Esophagus squamous epithelium (tissue), 5 donors: ENCODE data around the gene ABLIM2. TPM values are rescaled to one million over a fixed set of nuclear protein-coding genes. Genes with fewer than 3 reads are reported as not detected.

Experiments
- DNase-seq: peaks from one replicate; lab custom pipeline; 2025; lab: John Stamatoyannopoulos, UW
- H3K27ac ChIP-seq, 4 donors: fragments of 200-600 bp; sonication (generic); one replicate each; pipeline ENCODE4 v1.5.1; 2016 to 2019; ENCODE audit warnings: mild to moderate bottlenecking in 1 of 4
- H3K27me3 ChIP-seq, 4 donors: fragments of 200-600 bp; sonication (generic); 1 replicate in 3 of 4; 2 replicates in 1 of 4; pipeline versions ENCODE4 v1.5.1 to v1.6.0; 2017 to 2021; ENCODE audit warnings: antibody characterized with exemption in 1 of 4
- H3K36me3 ChIP-seq, 3 donors: fragments of 200-600 bp; sonication (generic); one replicate each; pipeline ENCODE4 v1.5.1; 2016 to 2019
- H3K4me1 ChIP-seq, 3 donors: fragments of 200-600 bp; sonication (generic); one replicate each; pipeline ENCODE4 v1.5.1; 2017 to 2019
- H3K4me3 ChIP-seq, 4 donors: fragments of 200-600 bp; sonication (generic); 1 replicate in 3 of 4; 2 replicates in 1 of 4; pipeline ENCODE4 v1.5.1; 2016 to 2019; ENCODE audit warnings: mild to moderate bottlenecking in 2 of 4, moderate library complexity in 1 of 4
- H3K9me3 ChIP-seq, 3 donors: fragments of 200-600 bp; sonication (generic); one replicate each; pipeline ENCODE4 v1.5.1; 2016 to 2019
- POLR2A ChIP-seq, 4 donors: fragments of 450-650 bp; IDR thresholded peaks; one replicate each; pipeline ENCODE4 v1.6.1; 2017; ENCODE audit warnings: antibody characterized with exemption in 4 of 4, mild to moderate bottlenecking in 4 of 4, moderate library complexity in 3 of 4
- WGBS, 2 donors: methylation state at CpG; one replicate each; pipeline ENCODE4 v1.1.5; 2018; 5-methylcytosine and 5-hydroxymethylcytosine counted together
- intact Hi-C: fragments of 100-400 bp; cut with DNase I; formaldehyde crosslinking; loops from one replicate; pipeline ENCODE4 v1.15.0; 2022
- total RNA-seq, 4 donors: library from RNA; depleted of rRNA; stranded (reverse); fragments of >200 nt; gene quantifications; one replicate each; pipeline ENCODE4 v1.1.0, GENCODE V29; 2016
- TF ChIP-seq, protein P1 (sequence below), 6 experiments: fragments of 450-650 bp in 4 of 6; fragments of 200-600 bp in 2 of 6; sonication (generic) in 2 of 6; IDR thresholded peaks; one replicate each; pipeline ENCODE4 v1.5.1; 2016 to 2019; ENCODE audit warnings: antibody characterized with exemption in 6 of 6, mild to moderate bottlenecking in 4 of 6, moderate library complexity in 4 of 6
- donor health status: DM: yes; HTN: yes; CAD: no.

ABLIM2 gene
- total RNA-seq, 4 donors from 2014 or later: 13.5 to 26.7 (median 15.7) TPM

DNA sequence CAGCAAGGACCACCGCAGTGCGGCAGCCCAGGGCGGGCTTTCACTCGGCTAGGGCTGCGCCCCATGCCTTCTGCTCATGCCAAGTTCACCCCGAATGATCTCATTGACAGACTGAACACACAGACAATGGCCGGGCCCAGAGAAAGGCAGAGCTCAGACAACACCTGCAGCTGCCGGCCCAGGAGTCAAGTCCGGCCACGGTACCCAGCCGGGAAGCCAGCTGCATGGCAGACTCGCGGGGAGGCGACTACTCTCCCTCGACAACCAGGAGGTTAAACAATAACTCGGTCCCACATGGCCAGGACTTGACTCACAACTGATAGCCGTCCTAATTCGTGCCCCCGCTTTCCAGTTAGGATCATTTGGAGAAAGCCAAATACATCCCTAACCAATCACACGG is 50.4 kb downstream of the ABLIM2 start:
- Histone ChIP-seq H3K27ac (no peak overlapping the region), H3K36me3 (peaks cover 0 to 31% (median 5%) of the 10 kb centered on the region in 3 donors), H3K27me3 (peaks cover 0 to 21% (median 0%) of the 10 kb centered on the region in 4 donors), H3K9me3 (no peaks in the 10 kb centered on the region), H3K4me3 (no peak overlapping the region), H3K4me1 (peaks cover 0 to 5% (median 0%) of the 10 kb centered on the region in 3 donors)
- DNase-seq: no peak
- TF ChIP-seq, protein P1, sequence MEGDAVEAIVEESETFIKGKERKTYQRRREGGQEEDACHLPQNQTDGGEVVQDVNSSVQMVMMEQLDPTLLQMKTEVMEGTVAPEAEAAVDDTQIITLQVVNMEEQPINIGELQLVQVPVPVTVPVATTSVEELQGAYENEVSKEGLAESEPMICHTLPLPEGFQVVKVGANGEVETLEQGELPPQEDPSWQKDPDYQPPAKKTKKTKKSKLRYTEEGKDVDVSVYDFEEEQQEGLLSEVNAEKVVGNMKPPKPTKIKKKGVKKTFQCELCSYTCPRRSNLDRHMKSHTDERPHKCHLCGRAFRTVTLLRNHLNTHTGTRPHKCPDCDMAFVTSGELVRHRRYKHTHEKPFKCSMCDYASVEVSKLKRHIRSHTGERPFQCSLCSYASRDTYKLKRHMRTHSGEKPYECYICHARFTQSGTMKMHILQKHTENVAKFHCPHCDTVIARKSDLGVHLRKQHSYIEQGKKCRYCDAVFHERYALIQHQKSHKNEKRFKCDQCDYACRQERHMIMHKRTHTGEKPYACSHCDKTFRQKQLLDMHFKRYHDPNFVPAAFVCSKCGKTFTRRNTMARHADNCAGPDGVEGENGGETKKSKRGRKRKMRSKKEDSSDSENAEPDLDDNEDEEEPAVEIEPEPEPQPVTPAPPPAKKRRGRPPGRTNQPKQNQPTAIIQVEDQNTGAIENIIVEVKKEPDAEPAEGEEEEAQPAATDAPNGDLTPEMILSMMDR (IDR thresholded peaks at IDR 0.05): no peak
- TF ChIP-seq POLR2A (IDR thresholded peaks at IDR 0.05): no peak
- intact Hi-C loops: no loop called here
- WGBS, 2 donors: 78% methylated on average over 11 of the region's 20 CpGs; no CpG with 5 or more reads in 1 of the 2 donors

GRCh38 chr4:8107146-8107657 is 51.4 kb downstream of the ABLIM2 start:
- intact Hi-C loops: no loop called here
- Histone ChIP-seq H3K9me3 (no peaks in the 10 kb centered on the region), H3K4me3 (no peak overlapping the region), H3K27ac (no peak overlapping the region), H3K4me1 (no peaks in the 10 kb centered on the region), H3K27me3 (peaks cover 0 to 21% (median 0%) of the 10 kb centered on the region in 4 donors), H3K36me3 (peaks cover 0 to 36% (median 5%) of the 10 kb centered on the region in 3 donors)
- WGBS, 2 donors: 50 to 66% methylated on average over 4 to 6 of the region's 11 CpGs
- DNase-seq: no peak
- no peak for TF ChIP-seq POLR2A (IDR thresholded peaks at IDR 0.05)

GRCh38 chr4:8106451-8107025 is 52.1 kb downstream of the ABLIM2 start:
- no peaks in the 10 kb centered on the region for H3K9me3 ChIP-seq
- no peak overlapping the region for H3K4me3 ChIP-seq
- no peak overlapping the region for H3K27ac ChIP-seq
- peaks cover 0 to 6% (median under 1%) of the 10 kb centered on the region in 3 donors for H3K4me1 ChIP-seq
- no peak for TF ChIP-seq POLR2A (IDR thresholded peaks at IDR 0.05)
- TF ChIP-seq, protein P1 (IDR thresholded peaks at IDR 0.05): no peak
- intact Hi-C loops: no loop called here
- peaks cover 0 to 36% (median 5%) of the 10 kb centered on the region in 3 donors for H3K36me3 ChIP-seq
- DNase-seq: no peak
- H3K27me3 ChIP-seq: peaks cover 0 to 21% (median 0%) of the 10 kb centered on the region in 4 donors
- 84 to 85% methylated on average over 13 to 14 of the region's 24 CpGs for WGBS, 2 donors

GRCh38 chr4:8105306-8106100 is 53.1 kb downstream of the ABLIM2 start:
- 76 to 80% methylated on average over 31 to 32 of the region's 32 CpGs for WGBS, 2 donors
- H3K9me3 ChIP-seq: no peaks in the 10 kb centered on the region
- peaks cover 0 to 15% (median 4%) of the 10 kb centered on the region in 3 donors for H3K4me1 ChIP-seq
- no peak for TF ChIP-seq POLR2A (IDR thresholded peaks at IDR 0.05)
- TF ChIP-seq, protein P1 (IDR thresholded peaks at IDR 0.05): no peak
- peaks cover 0 to 21% (median 0%) of the 10 kb centered on the region in 4 donors for H3K27me3 ChIP-seq
- H3K4me3 ChIP-seq: no peak overlapping the region
- H3K36me3 ChIP-seq: peaks cover 0 to 36% (median 5%) of the 10 kb centered on the region in 3 donors
- no peak for DNase-seq
- intact Hi-C loops: no loop called here
- H3K27ac ChIP-seq: no peak overlapping the region

DNA sequence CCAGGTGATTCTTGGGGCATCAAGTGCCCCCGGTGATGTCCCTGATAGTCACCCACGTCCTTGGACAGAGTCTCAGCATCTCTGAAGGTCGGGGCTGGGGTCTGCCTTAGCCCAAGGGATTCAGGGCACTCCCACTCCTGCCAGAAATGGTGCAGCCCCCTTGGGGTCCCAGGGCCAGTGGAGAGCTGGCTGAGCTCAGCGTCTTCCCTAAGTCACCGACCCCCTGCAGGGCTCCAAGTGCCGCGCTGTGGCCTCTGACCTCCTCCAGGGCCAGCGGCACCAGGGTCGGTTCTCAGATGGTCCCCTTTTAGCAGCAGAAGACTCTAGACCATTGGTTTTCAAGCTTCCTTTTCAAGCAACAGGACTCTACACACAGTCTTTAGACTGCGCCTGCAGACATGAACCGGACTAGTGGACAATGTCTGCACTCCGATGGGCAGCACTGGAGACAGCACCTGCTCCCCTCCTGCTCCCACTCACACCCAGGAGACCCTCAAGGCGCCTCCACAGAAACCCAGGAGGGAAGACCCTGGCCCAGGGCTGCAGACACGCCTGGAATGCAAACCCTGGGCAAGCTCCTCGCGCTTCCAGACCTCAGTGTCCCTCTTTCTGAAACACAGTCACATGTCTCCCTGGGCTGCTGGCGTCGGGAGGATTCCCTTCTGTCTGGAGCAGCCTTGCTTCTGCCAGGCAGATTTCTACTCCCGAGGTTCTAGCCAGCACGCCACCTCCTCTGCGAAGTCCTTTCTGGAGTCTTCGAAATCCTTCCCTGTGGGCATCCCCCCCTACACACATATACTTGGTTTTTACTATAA is 53.9 kb downstream of the ABLIM2 start:
- Histone ChIP-seq H3K27me3 (peaks cover 0 to 21% (median 0%) of the 10 kb centered on the region in 4 donors), H3K9me3 (no peaks in the 10 kb centered on the region), H3K27ac (no peak overlapping the region), H3K4me3 (no peak overlapping the region), H3K36me3 (peaks cover 0 to 36% (median 5%) of the 10 kb centered on the region in 3 donors), H3K4me1 (peaks cover 0 to 19% (median 4%) of the 10 kb centered on the region in 3 donors)
- intact Hi-C loops: no loop called here
- no peak for DNase-seq
- 79 to 86% methylated on average over 7 to 11 of the region's 22 CpGs for WGBS, 2 donors
- TF ChIP-seq, protein P1 (IDR thresholded peaks at IDR 0.05): no peak
- TF ChIP-seq POLR2A (IDR thresholded peaks at IDR 0.05): no peak
